Progenitor cell of endocrine pancreas (in vitro differentiated cells): Measurements from ENCODE around the gene KSR2. TPM values are rescaled to one million over a fixed set of nuclear protein-coding genes. Genes with fewer than 3 reads are reported as not detected.

Experiments
- DNase-seq: peaks from one replicate; pipeline ENCODE4 v3.0.0; 2021; ENCODE audit warnings: low spot score; ENCODE audit not compliant: unreplicated experiment
- H3K27ac Mint-ChIP-seq: 2 replicates; pipeline ENCODE4 v1.8.0; 2021; ENCODE audit warnings: mild to moderate bottlenecking, moderate library complexity, mixed read lengths
- H3K27me3 Mint-ChIP-seq: 2 replicates; pipeline ENCODE4 v1.8.0; 2021; ENCODE audit warnings: mixed read lengths
- H3K36me3 Mint-ChIP-seq: 2 replicates; pipeline ENCODE4 v1.8.0; 2022; ENCODE audit warnings: mixed read lengths; ENCODE audit not compliant: insufficient read depth
- H3K4me1 Mint-ChIP-seq: 2 replicates; pipeline ENCODE4 v1.8.0; 2021; ENCODE audit warnings: low read depth, mixed read lengths
- H3K4me3 Mint-ChIP-seq: 2 replicates; pipeline ENCODE4 v1.8.0; 2021; ENCODE audit warnings: low read depth, mild to moderate bottlenecking, moderate library complexity, mixed read lengths
- H3K9me3 Mint-ChIP-seq: 2 replicates; pipeline ENCODE4 v1.8.0; 2021; ENCODE audit warnings: low read depth, mixed read lengths
- CTCF ChIP-seq: fragments of 200-600 bp; sonication (generic); IDR thresholded peaks from one replicate; pipeline ENCODE4 v1.5.0; 2021; ENCODE audit warnings: antibody characterized with exemption, mild to moderate bottlenecking; ENCODE audit not compliant: unreplicated experiment
- total RNA-seq: library from RNA; stranded (reverse); gene quantifications from 2 replicates; pipeline ENCODE4 v1.2.1, GENCODE V29; 2021

Gene KSR2
- total RNA-seq, 1 donor from 2014 or later = 1.8 TPM

GRCh38 chr12:117699118-117699517 lies 269.7 kb downstream of the KSR2 start:
- H3K27ac Mint-ChIP-seq = no peak overlapping the region
- TF ChIP-seq CTCF = no peak
- H3K4me3 Mint-ChIP-seq = no peak overlapping the region
- peaks cover 2% of the 10 kb centered on the region for H3K36me3 Mint-ChIP-seq
- no peak for DNase-seq
- H3K9me3 Mint-ChIP-seq = peaks cover 3% of the 10 kb centered on the region
- peaks cover 7% of the 10 kb centered on the region for H3K27me3 Mint-ChIP-seq
- H3K4me1 Mint-ChIP-seq = no peaks in the 10 kb centered on the region

GRCh38 chr12:117695956-117696355 lies 272.8 kb downstream of the KSR2 start:
- no peak overlapping the region for H3K4me3 Mint-ChIP-seq
- H3K4me1 Mint-ChIP-seq = no peaks in the 10 kb centered on the region
- H3K9me3 Mint-ChIP-seq = peaks cover 6% of the 10 kb centered on the region
- peaks cover 1% of the 10 kb centered on the region for H3K27me3 Mint-ChIP-seq
- H3K36me3 Mint-ChIP-seq = peaks cover 2% of the 10 kb centered on the region
- H3K27ac Mint-ChIP-seq = no peak overlapping the region
- no peak for TF ChIP-seq CTCF
- no peak for DNase-seq

GRCh38 chr12:117692512-117692911 lies 276.3 kb downstream of the KSR2 start:
- peaks cover 6% of the 10 kb centered on the region for H3K9me3 Mint-ChIP-seq
- no peak overlapping the region for H3K27ac Mint-ChIP-seq
- no peak overlapping the region for H3K4me3 Mint-ChIP-seq
- no peak for TF ChIP-seq CTCF
- H3K27me3 Mint-ChIP-seq = peaks cover 6% of the 10 kb centered on the region
- H3K4me1 Mint-ChIP-seq = no peaks in the 10 kb centered on the region
- peaks cover 2% of the 10 kb centered on the region for H3K36me3 Mint-ChIP-seq
- DNase-seq = no peak

- Mint-ChIP-seq H3K4me1 (peaks cover 13% of the 10 kb centered on the region), H3K27me3 (peaks cover 11% of the 10 kb centered on the region), H3K27ac (no peak overlapping the region), H3K9me3 (peaks cover 6% of the 10 kb centered on the region), H3K36me3 (peaks cover 2% of the 10 kb centered on the region), H3K4me3 (no peak overlapping the region)
- no peak for TF ChIP-seq CTCF
- no peak for DNase-seq
Measured at GRCh38 chr12:117689857-117690256, 278.9 kb downstream of the KSR2 start.

GRCh38 chr12:117688446-117688845 lies 280.3 kb downstream of the KSR2 start:
- no peak overlapping the region for H3K27ac Mint-ChIP-seq
- no peak for DNase-seq
- peaks cover 17% of the 10 kb centered on the region for H3K4me1 Mint-ChIP-seq
- no peak overlapping the region for H3K4me3 Mint-ChIP-seq
- no peaks in the 10 kb centered on the region for H3K9me3 Mint-ChIP-seq
- TF ChIP-seq CTCF = no peak
- no peaks in the 10 kb centered on the region for H3K36me3 Mint-ChIP-seq
- peaks cover 16% of the 10 kb centered on the region for H3K27me3 Mint-ChIP-seq
